RWPE2 (cell line): ENCODE measurements around the gene SEPTIN5.
A peak's percentile ranks its signal among the peaks of the same experiment; 100 is the strongest.

Source experiments
- ATAC-seq: fragments of 200-7000 bp; cut with Tn5 transposase; 3 replicates; pipeline ENCODE4 v1.9.1; 2021; ENCODE audit warnings: low read depth
- DNase-seq: peaks from one replicate; pipeline ENCODE4 v3.0.0-alpha.2; 2020; ENCODE audit warnings: low spot score
- H3K27ac ChIP-seq: fragments of 450-650 bp; 2 replicates; pipeline ENCODE4 v1.5.1; 2017; ENCODE audit warnings: mild to moderate bottlenecking; ENCODE audit not compliant: poor library complexity, severe bottlenecking
- H3K27me3 ChIP-seq: fragments of 250-450 bp; sonication (Bioruptor Pico); 2 replicates; pipeline ENCODE4 v1.5.1; 2021; ENCODE audit warnings: mild to moderate bottlenecking, moderate library complexity; ENCODE audit not compliant: insufficient read depth, poor library complexity, severe bottlenecking
- H3K36me3 ChIP-seq: fragments of 250-450 bp; sonication (Bioruptor Pico); 2 replicates; pipeline ENCODE4 v1.5.1; 2020; ENCODE audit warnings: low read depth, mild to moderate bottlenecking, moderate library complexity
- H3K4me1 ChIP-seq: fragments of 250-450 bp; sonication (Bioruptor Pico); 2 replicates; pipeline ENCODE4 v1.5.1; 2021; ENCODE audit warnings: mild to moderate bottlenecking, moderate library complexity; ENCODE audit not compliant: insufficient read depth, poor library complexity, severe bottlenecking
- H3K4me3 ChIP-seq: fragments of 250-450 bp; sonication (Bioruptor Pico); 2 replicates; pipeline ENCODE4 v1.5.1; 2021; ENCODE audit warnings: mild to moderate bottlenecking, moderate library complexity; ENCODE audit not compliant: severe bottlenecking
- H3K9me3 ChIP-seq: fragments of 250-450 bp; sonication (Bioruptor Pico); 2 replicates; pipeline ENCODE4 v1.5.1; 2021; ENCODE audit warnings: mild to moderate bottlenecking, moderate library complexity; ENCODE audit not compliant: severe bottlenecking
- TF ChIP-seq, protein P1 (sequence below): fragments of 450-650 bp; IDR thresholded peaks from one replicate; pipeline ENCODE4 v1.5.1; 2017; ENCODE audit warnings: mild to moderate bottlenecking, moderate library complexity; ENCODE audit not compliant: poor library complexity, severe bottlenecking

SEPTIN5 gene

DNA sequence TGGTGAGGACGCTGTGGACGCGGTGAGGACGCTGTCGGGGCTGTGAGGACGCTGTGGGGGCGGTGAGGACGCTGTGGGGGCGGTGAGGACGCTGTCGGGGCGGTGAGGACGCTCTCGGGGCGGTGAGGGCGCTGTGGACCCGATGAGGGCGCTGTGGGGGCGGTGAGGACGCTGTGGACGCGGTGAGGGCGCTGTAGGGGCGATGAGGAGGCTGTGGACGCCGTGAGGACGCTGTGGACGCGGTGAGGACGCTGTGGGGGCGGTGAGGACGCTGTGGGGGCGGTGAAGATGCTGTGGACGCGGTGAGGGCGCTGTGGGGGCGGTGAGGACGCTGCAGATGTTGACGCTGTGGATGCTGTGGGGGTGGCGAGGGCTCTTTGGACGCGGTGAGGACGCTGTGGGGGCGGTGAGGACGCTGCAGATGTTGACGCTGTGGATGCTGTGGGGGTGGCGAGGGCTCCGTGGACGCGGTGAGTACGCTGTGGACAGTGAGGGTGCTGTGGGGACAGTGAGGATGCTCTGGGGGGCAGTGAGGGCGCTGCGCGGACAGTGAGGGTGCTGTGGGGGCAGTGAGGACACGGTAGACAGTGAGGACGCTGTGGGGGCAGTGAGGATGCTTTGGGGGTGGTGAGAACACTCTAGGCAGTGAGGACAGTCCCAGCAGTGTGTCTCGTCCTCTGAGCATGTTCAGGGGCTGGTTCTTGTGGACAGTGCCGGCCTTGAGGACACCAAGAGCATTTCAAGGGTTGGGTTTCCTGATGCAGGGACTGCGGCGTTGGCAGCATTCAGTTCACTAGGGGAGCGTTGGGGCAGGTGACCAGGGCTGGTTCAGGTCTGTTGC, 13.2 kb downstream of the SEPTIN5 start:
- DNase-seq, result no peak
- Histone ChIP-seq H3K36me3 (no peaks in the 10 kb centered on the region), H3K4me1 (no peaks in the 10 kb centered on the region), H3K4me3 (no peak overlapping the region), H3K27me3 (peaks cover 20% of the 10 kb centered on the region), H3K27ac (no peak overlapping the region), H3K9me3 (no peaks in the 10 kb centered on the region)
- TF ChIP-seq, protein P1, sequence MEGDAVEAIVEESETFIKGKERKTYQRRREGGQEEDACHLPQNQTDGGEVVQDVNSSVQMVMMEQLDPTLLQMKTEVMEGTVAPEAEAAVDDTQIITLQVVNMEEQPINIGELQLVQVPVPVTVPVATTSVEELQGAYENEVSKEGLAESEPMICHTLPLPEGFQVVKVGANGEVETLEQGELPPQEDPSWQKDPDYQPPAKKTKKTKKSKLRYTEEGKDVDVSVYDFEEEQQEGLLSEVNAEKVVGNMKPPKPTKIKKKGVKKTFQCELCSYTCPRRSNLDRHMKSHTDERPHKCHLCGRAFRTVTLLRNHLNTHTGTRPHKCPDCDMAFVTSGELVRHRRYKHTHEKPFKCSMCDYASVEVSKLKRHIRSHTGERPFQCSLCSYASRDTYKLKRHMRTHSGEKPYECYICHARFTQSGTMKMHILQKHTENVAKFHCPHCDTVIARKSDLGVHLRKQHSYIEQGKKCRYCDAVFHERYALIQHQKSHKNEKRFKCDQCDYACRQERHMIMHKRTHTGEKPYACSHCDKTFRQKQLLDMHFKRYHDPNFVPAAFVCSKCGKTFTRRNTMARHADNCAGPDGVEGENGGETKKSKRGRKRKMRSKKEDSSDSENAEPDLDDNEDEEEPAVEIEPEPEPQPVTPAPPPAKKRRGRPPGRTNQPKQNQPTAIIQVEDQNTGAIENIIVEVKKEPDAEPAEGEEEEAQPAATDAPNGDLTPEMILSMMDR, result no peak
- ATAC-seq, result no peak

DNA sequence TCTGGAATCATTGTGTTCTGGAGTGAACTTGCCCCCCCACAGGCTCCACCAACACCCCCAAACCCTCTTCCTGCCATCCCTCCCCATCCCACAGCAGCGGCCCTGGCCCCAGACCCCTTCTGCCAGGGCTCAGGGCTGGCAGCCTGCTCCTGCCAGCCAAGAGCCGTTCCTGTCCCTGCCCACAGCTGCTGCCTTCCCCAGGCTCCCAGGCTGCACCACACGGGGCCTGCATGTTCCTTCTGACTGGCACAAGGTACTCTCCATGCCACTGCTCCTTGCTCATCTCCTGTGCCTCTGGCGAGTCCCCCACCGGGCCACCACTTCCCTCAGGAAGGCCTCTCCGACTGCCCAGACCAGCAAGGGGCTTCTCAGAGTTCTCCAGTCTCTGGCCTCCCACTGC, 14.0 kb downstream of the SEPTIN5 start:
- H3K4me3 ChIP-seq, result no peak overlapping the region
- no peaks in the 10 kb centered on the region for H3K36me3 ChIP-seq
- no peak for DNase-seq
- no peaks in the 10 kb centered on the region for H3K9me3 ChIP-seq
- TF ChIP-seq, protein P1, result no peak
- H3K27me3 ChIP-seq, result peaks cover 18% of the 10 kb centered on the region
- ATAC-seq, result no peak
- H3K27ac ChIP-seq, result no peak overlapping the region
- H3K4me1 ChIP-seq, result no peaks in the 10 kb centered on the region

DNA sequence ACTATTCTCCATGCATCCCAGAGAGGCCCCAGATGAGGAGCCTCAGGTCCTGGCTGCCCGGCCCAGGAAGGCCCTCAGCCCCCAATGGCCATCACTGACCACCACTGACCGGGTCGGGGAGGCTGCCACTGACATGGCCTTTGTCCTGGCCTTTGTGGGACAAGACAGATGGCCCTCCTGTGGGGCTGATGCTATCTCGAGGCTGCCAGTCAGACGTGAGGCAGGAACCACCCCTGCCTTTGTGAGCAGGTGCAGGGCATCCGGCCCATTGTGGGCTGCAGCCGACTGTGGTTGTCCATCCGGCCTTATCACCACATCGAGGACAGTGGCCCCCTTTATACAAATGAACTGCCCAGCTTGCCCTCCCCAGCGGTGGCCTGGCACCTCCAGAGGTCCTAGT, 14.5 kb downstream of the SEPTIN5 start:
- DNase-seq, result no peak
- Histone ChIP-seq H3K4me1 (no peaks in the 10 kb centered on the region), H3K27me3 (peaks cover 12% of the 10 kb centered on the region), H3K27ac (no peak overlapping the region), H3K4me3 (no peak overlapping the region), H3K36me3 (no peaks in the 10 kb centered on the region), H3K9me3 (no peaks in the 10 kb centered on the region)
- TF ChIP-seq, protein P1, result no peak
- ATAC-seq, result no peak

DNA sequence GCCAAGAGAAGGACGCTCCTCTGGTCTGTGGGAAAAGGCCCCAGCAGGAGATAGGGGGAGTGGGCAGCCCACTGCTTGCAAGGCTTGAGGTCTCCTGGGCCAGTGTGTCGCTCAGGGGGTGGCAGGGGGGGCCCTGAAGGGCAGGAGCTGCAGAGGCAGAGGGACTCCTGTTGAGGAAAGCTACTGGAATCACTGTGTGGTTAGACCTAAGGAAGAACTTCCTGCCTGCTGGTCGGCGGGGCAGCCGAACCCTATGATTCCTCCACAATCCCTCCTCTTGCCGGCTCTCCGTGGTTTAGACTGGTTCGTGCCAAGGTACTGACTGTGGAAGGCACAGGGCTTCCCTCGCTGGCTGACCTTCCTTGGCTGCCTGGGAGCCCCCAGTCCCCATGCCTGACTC, 15.2 kb downstream of the SEPTIN5 start:
- DNase-seq (no peak), ATAC-seq (no peak)
- Histone ChIP-seq H3K27ac (no peak overlapping the region), H3K9me3 (no peaks in the 10 kb centered on the region), H3K36me3 (no peaks in the 10 kb centered on the region), H3K4me3 (no peak overlapping the region), H3K27me3 (peaks cover 9% of the 10 kb centered on the region), H3K4me1 (no peaks in the 10 kb centered on the region)
- TF ChIP-seq, protein P1, result no peak

DNA sequence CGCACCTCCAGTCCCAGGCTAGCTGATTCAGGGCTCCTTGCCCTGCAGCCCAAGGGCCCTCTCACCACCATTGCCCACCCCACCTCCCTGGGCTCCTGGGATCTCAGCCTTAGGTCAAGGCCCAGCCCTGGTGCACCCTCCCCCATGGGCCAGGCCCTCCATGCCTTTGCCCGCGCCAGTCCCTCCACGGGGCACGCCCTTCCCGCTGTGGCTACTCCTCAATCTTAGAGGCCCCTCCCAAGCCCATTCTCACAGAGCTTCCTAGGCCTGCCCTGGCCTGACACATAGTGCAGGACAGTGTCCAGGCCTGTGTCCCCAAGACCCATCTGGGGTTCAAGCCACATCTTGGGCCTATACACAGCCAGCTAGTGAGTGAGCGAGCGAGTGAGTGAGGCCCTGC, 15.9 kb downstream of the SEPTIN5 start:
- Histone ChIP-seq H3K27me3 (peaks cover 2% of the 10 kb centered on the region), H3K4me1 (no peaks in the 10 kb centered on the region)

More for the DNA sequence above, 15.9 kb downstream of the SEPTIN5 start:
- no peak overlapping the region for H3K4me3 ChIP-seq
- TF ChIP-seq, protein P1, result no peak
- no peak overlapping the region for H3K27ac ChIP-seq
- H3K36me3 ChIP-seq, result no peaks in the 10 kb centered on the region
- ATAC-seq, result peak; percentile 10; the same call in 1 of the 3 replicates
- no peaks in the 10 kb centered on the region for H3K9me3 ChIP-seq
- no peak for DNase-seq
